Fibroblast of the conjunctiva (primary cell): ENCODE data around the gene POLE4.

ENCODE experiments used
- DNase-seq: peaks from one replicate; pipeline ENCODE4 v3.0.0-alpha.2; 2010; ENCODE audit warnings: low read depth

POLE4 gene

GRCh38 chr2:74991977-74992376, 33.5 kb downstream of the POLE4 start:
- no peak for DNase-seq

GRCh38 chr2:74999468-74999867, 41.0 kb downstream of the POLE4 start:
- DNase-seq: no peak

GRCh38 chr2:75002007-75002406, 43.6 kb downstream of the POLE4 start:
- DNase-seq: no peak

- no peak for DNase-seq
These were observed 44.8 kb downstream of the POLE4 start for GRCh38 chr2:75003276-75003675.

- DNase-seq: no peak
These were observed 45.3 kb downstream of the POLE4 start for GRCh38 chr2:75003773-75004172.

GRCh38 chr2:75006041-75006440, 47.6 kb downstream of the POLE4 start:
- DNase-seq: no peak

GRCh38 chr2:75007061-75007460, 48.6 kb downstream of the POLE4 start:
- no peak for DNase-seq

- DNase-seq: no peak
These were observed 49.4 kb downstream of the POLE4 start for GRCh38 chr2:75007819-75008218.

GRCh38 chr2:75010571-75010970, 52.1 kb downstream of the POLE4 start:
- no peak for DNase-seq

- no peak for DNase-seq
These were observed 53.6 kb downstream of the POLE4 start for GRCh38 chr2:75012080-75012479.

GRCh38 chr2:75018162-75018561, 59.7 kb downstream of the POLE4 start:
- DNase-seq: no peak
